HG02885 (cell line): ENCODE results near the gene TRIB2.
A peak's percentile ranks its signal among the peaks of the same experiment; 100 is the strongest.

Experiments
- ATAC-seq: cut with Tn5 transposase; IDR thresholded peaks from one replicate; pipeline ENCODE4 v1.9.1; 2021; ENCODE audit warnings: mild to moderate bottlenecking; ENCODE audit not compliant: unreplicated experiment, poor library complexity

Gene TRIB2

DNA sequence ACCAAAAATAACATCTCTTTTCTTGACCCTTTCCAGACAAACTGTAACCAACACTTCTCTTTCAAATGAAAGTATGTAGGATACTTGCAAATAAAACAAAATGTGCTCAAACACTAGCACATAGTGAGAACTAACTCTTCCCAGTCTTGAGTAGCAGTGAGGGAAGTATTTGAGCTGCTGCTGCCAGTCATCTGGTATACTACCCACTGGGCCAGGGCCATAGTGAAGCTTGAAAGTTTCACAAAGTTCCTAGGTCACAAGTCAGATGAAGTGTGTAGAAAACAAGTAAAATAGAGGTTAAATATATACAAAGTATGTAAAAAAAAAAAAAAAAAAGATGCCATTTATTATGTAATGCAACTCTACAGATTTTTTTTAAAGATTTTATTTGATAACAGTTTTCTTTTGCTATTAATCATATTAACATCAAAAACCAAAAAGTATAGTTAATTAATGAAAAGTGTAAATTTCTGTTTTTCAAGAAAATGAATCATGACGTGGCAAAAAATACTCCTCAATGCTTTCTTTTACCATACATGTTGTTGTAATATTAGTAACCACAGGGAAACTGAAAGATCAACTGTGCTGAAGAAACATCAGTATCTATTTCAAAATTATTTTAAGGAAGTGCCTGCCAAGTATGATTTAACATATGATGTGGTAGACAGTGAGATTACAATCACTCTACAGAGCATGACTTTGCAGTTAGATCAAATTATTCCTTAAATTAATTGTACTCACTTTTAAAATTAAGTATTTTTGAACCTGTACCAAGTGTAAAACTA is 21.6 kb upstream of the TRIB2 start:
- ATAC-seq: peak; percentile 91

DNA sequence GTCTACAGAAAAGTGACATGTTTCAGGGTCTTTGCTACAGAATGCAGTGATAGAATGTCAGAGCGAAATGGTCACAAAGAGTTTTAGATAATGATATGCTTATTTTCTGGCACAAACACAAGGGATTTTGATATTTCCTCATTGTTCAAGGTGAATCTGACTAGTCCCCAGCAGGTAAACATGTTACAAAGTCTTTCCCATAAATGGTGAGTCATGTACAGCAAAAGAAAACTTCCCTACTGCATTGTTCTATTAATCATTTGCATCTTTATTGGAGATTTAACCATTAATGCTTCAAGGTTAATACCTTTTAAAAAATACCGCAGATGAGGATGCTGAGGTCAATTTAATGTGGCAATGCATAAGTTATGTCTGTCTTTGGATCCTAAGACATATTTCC is 19.1 kb upstream of the TRIB2 start:
- ATAC-seq: no peak

DNA sequence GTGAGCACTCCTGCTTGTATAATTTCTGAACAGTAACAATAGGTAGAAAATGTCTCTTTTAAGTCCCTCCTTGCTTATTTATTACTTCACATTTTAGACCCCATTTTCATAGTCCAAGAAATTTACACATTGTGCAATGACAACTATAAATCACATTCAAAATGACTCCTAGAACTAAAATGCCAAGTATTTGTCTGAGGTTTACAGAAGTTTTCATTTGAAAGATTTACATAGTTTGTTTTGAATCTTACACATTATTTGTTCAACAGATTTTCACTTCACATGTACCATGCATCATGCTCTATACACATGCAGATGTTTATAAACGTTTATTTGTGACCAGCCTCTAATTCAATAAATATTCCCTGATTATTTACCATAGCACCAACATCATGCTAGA is 15.7 kb upstream of the TRIB2 start:
- no peak for ATAC-seq

DNA sequence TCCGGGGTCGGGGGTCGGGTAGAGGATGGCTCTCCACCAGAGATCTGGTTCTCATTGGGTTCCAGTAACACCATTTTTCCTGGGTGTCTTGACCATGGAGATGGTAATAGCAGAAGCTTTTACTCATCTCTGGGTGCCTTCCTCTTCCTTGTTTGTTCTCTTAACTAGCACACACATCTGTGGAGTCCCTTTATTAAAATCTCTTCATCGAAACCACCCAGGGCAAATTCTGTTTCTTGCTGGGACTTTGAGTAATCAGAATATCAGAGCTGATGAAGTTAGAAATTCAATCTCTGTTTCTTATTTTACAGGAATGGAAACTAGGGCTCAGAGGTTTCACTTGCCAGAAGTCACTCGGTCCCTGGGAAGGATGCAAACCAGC is 15.0 kb upstream of the TRIB2 start:
- no peak for ATAC-seq

DNA sequence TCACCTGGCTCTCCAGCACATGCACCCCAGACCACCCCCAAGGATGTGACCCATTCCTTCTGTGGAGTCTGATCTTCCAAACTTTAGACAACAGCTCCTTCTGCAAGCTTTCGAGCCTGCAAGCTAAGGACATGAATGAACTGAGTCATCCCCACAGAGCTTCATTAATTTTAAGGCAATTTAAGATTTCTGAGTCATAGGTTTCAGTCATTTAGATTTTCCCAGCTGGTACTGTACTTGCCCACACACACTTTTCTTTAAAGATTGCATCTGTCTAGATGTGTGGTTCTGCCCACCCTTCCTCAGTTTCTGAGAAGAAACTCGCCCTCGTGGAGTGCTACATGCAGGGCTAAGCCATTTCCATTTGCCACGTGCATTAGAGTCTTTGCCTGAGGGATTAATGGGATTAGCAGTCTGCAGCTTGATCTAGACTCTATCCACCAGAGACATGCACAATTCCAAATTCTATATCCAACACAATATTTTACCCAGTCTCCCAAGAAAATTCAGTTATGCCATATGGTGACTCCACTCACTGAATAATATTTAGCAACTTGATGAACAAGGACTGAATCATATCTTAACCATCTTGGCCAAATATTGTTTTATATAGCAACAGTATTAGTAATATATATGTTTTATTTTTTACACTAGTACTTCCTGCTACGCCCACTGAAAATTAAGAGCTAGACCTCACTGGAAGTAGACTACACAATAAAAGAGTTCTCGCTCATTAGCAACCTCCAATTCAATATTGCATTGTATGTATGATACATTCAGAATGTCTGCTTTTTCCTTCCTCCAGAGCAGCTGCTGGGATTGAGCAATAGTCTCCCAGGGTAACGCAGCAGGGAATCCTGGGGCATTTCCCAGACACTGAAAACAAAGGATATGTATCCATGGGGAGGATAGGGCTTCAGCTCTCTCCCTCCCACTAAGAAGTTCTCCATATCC is 14.3 kb upstream of the TRIB2 start:
- ATAC-seq: no peak

DNA sequence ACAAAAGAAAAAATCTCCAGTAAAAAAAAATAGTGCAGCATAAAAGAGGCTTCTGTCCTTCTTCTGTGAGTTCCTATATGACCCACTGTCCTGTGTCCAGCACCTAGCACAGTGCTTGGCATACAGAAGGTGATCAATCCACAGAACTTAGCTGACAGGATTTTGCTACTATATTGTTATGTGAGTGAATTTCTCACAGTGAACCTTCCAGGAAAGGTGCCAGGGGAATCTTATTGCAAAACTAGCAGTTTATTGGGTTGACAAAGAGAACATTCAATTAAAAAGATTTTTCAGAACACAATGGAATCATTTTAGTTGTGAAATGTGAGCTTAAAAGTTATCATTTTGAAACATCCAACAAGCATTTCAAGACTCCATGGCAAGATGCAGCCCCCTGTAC is 12.4 kb upstream of the TRIB2 start:
- no peak for ATAC-seq

DNA sequence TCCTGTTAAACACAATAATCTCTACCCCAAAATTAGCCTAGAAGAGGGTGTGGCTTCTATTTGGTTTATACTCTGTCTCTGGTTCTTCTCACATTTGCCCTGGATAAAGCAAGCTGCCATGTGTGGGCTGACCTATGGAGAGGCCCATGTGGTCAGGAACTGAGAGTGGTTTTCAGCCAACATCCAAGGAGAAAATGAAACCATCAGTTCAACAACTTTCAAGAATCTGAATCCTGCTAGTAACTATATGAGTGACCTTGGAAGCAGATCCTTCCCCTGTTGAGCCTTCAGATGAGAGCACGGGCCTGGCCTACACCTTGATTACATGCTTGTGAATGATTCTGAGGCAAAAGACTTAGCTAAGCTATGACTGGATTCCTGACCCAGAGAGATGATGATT is 11.5 kb upstream of the TRIB2 start:
- no peak for ATAC-seq

DNA sequence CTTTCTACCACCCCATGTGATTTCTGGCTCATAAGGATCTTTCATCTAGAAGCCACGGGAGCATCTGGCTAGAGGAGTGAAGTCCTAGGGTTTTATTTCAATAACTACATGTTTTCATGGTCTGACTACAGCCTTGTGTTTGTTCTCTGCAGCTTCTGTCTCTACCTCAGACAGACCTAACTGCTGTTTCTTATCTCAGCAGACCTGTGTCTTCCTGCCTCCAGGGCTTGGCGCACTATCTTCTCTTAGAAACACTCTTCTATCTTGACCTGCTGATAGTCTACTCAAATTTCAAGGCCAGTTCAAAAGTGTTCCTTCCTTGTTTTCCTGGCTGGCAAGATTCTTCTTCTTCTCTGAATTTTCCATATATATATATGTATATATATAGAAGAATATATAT is 11.0 kb upstream of the TRIB2 start:
- no peak for ATAC-seq

DNA sequence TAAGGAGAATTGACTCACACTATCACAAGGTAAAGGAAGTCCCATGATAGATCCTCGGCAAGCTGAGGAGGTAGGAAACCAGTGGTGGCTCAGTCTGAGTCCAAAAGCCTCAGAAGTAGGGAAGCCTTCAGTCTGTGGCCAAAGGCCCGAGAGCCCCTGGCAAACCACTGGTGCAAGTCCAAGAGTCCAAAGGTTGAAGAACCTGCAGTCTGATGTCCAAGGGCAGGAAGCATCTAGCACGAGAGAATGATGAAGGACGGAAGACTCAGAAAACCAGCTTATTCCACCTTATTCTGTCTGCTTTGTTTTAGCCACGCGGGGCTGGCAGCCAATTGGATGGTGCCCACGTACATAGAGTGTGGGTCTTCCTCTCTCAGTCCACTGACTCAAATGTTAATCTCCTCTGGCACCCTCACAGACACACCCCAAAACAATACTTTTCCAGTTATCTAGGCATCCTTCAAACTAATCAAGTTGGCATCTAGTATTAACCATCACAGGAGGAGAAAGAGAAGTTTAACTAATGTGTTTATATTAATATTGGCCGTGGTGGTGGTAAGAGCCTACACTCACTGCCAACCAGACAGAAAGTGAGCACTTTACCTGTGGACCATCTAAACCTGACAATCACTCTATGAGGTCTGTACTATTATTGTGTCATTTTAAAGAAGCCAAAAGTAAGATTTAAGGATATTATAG is 8.1 kb upstream of the TRIB2 start:
- no peak for ATAC-seq

DNA sequence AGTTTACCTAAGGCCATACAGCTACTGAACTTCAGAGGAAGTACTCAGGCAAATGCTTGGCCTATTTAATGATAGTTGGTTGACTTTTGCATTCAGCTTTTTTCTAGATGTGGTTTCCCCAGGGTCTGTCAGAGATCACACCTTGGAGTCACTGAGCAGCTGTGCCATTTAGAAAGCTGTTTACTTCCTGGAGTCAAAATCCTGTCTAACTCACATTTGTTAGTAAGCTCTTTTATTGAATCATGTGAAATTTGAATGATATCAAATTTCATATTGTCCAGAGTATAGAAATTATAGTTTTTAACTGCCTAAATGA is 7.6 kb upstream of the TRIB2 start:
- ATAC-seq: no peak

DNA sequence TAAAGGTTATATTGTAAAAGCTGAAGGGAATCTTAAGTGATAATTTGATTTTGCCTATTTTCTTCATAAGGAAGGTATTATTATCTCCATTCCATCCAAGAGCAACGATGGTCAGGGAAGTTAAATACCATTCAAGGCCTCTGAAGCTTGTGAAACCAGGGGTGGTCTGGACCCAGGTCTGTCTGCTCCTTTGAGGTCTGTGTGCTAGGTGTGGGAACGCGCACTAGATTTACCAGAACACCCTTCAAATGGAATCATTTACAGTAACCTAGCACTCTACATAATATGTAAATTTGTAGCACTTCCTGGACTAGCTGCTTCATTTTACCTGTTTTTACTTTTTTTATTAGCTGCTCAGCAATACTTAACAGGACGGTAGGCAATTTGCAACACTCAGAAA is 6.4 kb upstream of the TRIB2 start:
- no peak for ATAC-seq

DNA sequence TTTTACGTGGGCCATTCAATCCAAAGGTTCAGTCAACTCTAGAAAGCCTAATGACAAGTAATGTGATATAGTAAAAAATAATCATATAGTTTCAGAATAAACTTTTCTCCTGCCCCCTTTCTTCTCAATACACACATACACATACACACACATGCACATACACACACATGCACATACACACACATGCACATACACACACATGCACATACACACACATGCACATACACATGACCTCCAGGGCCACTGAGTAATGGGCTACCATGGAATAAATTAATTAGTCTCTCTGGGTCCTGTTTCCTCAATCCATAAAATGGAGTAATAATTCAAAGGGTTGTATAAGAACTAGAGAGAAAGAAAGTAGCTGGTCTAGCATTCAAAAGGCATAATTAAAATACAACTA is 5.4 kb upstream of the TRIB2 start:
- ATAC-seq: no peak

DNA sequence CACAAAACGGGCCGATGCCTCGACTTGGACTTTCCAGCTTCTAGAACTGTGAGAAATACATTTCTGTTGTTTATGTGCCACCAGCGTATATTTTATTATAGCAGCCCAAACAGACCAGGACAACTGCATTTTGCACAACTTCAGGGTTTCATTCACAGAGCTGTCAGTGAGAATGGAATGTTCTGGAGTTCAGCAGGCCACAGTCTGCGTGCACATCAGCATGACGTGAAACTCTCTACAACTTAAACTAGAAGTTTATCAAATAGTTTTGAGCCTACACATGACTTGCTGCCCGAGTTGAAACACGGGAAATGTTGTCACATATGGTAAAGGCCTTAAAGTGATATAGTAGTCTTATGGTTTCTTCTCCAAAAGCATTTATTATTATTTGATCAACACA is 3.9 kb upstream of the TRIB2 start:
- no peak for ATAC-seq

DNA sequence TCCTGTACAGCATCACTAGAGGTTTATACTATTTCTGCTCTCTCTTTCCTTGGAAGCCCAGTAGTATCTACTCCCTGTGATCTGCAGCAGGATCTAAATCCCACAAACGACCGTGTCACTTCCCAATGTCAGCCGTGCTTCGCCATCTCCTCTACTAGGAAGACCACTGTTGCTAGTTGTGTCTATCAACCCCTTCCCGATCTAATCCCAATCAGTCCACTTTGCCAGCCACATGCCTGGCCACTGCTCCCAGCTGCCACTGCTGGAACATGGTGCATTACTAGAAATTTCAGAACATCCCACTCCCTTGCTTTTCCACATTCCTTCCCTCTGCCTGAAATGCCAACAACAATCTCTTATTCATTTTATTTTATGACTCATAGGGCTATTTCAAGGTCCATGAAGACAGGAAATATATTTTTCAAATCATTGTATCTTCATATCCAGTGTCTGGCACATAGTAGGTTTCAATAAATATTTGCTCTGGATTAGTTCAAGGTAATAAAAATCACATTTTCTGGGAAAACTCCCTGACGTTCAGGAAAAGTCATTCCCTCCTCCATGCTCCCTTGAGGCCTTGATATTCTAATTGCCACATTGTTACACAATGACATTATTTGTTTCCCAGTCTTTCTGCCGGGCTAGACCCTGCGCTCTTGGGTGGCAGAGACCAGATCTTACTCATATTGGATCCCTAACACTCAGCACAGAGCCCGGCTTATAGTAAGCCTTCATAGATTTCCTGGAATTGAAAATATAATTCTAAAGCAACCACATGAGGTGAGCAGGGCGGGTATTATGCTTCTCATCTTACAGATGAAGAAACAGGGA is 2.1 kb upstream of the TRIB2 start:
- no peak for ATAC-seq

DNA sequence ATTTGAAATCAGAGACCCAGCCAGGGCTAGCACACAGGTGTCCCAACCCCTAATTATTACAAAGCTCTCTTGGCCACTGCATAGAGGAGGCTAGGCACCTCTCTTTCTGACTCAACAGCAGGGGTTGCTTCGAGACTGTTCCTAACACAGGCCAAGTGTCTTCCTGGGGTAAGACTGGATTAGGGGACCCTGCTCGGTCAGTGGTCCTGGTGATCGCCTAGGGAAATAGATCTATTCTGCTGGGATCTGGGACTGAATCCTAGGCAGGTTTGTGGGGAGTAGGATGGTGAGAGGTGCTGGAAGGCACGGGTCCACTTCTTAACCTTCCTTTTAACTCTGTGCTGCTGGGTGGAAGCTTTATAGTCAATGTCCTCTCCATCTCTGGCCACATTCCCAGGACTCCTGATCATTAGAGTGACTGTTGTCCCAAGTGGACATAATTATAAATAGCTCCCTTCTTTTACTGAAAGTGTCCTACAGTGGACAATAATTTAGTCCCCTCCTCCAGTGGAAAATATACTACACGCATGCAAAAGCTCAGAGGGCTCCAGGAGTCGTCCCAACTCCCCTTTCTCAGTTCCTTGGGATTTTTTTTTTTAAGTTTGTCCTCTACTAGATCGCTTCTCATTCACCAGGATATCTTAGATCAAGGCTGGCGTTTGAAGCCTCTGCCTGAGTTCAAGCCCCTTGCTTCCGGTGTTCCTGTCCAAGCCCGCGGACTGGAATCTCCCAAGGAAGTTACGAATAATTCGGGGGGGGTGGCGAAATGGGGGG is 1.3 kb upstream of the TRIB2 start:
- no peak for ATAC-seq

DNA sequence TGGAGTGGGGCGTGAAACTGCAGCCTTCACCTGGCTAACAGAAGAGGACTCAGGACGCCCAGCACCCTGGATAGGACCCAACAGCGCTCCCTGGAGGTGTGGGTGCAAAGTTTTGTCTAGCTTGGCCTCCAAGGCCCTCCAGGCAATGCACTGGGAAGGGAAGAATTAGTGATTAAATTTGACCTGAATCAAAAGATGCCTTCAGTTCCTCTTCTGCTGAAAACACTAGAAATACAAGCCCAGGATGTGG is 779 bp upstream of the TRIB2 start:
- peak; percentile 44 for ATAC-seq

DNA sequence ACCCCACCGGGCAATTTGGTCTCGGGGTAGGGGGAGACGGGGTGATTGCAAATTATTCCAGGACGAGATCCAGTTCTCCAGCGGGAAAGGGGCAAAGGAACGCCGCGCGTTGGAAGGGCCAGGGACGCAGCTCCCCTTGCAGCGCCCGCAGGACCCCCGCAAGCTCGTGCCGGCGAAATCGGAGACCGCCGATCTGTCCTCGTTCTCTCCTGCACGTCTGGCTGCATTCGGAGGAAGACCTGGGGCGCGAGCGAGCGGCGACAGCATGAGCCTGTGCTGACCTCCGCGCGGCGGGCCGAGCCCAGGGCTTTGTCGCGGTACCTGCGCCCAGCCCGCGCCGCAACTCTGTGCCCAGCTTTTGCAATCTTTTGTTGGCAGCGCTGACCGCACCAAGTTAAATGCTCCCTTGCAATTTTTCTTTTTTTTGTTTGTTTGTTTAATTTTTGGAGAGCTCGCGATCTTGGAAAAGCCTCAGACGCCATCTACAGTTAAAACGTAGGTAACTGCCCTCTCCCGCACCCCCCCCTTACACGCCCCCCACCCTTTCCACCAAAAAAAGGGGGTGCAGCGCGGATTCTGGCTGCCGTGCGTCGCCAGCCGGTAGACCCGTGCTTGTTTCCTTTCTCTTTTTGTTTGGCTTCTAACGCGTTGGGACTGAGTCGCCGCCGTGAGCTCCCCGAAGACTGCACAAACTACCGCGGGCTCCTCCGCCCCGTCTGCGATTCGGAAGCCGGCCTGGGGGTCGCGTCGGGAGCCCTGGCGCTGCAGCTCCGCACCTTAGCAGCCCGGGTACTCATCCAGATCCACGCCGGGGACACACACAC is 667 bp downstream of the TRIB2 start:
- ATAC-seq: peak; percentile 30

DNA sequence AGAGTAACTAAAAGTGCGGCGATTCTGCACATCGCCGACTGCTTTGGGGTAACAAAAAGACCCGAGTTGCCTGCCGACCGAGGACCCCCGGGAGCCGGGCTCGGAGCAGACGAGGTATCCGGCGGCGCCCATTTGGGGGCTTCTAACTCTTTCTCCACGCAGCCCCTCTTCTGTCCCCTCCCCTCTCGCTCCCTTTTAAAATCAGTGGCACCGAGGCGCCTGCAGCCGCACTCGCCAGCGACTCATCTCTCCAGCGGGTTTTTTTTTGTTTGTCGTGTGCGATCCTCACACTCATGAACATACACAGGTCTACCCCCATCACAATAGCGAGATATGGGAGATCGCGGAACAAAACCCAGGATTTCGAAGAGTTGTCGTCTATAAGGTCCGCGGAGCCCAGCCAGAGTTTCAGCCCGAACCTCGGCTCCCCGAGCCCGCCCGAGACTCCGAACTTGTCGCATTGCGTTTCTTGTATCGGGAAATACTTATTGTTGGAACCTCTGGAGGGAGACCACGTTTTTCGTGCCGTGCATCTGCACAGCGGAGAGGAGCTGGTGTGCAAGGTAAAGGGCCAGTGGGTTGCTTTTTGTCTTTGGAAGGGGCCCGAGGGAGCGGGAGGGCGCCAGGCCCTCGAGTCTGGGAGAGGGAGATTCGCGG is 1.4 kb downstream of the TRIB2 start:
- ATAC-seq: no peak
